ENCODE data around the gene ARID1B.

DNA sequence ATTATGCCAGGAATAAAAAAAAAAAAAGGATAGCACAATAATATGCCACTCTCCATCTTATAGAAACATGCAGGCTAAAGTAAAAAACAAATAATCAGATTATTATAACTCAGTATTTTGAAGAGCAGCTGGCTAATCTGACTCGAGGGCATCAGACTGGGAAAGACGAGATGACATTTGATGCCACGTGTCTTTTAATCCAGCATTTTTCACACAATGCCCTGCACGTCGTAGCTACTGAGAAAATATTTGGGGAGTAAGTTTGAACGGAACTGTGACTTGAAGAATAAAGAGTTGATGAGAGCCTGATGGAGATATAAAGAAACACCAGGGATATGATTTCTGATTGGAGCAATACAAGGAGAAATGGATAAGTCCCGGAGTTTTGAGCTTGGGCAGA is 237.7 kb downstream of the ARID1B start:
- TF ChIP-seq, protein P1, sequence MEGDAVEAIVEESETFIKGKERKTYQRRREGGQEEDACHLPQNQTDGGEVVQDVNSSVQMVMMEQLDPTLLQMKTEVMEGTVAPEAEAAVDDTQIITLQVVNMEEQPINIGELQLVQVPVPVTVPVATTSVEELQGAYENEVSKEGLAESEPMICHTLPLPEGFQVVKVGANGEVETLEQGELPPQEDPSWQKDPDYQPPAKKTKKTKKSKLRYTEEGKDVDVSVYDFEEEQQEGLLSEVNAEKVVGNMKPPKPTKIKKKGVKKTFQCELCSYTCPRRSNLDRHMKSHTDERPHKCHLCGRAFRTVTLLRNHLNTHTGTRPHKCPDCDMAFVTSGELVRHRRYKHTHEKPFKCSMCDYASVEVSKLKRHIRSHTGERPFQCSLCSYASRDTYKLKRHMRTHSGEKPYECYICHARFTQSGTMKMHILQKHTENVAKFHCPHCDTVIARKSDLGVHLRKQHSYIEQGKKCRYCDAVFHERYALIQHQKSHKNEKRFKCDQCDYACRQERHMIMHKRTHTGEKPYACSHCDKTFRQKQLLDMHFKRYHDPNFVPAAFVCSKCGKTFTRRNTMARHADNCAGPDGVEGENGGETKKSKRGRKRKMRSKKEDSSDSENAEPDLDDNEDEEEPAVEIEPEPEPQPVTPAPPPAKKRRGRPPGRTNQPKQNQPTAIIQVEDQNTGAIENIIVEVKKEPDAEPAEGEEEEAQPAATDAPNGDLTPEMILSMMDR (IDR thresholded peaks at IDR 0.05; ENCODE audit: poor library complexity): no peak
- TF ChIP-seq EZH2 (IDR thresholded peaks at IDR 0.05; ENCODE audit: borderline replicate concordance) (no peak), EZH2phosphoT487 (IDR thresholded peaks at IDR 0.05; ENCODE audit: low read depth, severe bottlenecking, unreplicated experiment) (no peak)
